Omental fat pad (tissue), 4 donors: ENCODE results near the gene MED22. TPM values are rescaled to one million over a fixed set of nuclear protein-coding genes. Genes with fewer than 3 reads are reported as not detected.

ENCODE experiments used
- ATAC-seq: fragments of 150-250 bp; one replicate; pipeline ENCODE4 v1.9.1; 2016; ENCODE audit warnings: mild to moderate bottlenecking, moderate library complexity; ENCODE audit not compliant: low FRiP score
- DNase-seq: peaks from one replicate; pipeline ENCODE4 v3.0.0-alpha.2; 2019; ENCODE audit warnings: low spot score
- CTCF ChIP-seq, 3 donors: fragments of 450-650 bp; IDR thresholded peaks; one replicate each; pipeline ENCODE4 v1.5.1; 2016 to 2017; ENCODE audit warnings: antibody characterized with exemption in 3 of 3, mild to moderate bottlenecking in 3 of 3, moderate library complexity in 2 of 3
- small RNA-seq: library from RNA; depleted of rRNA; stranded (forward); fragments of <200 nt; gene quantifications from one replicate; pipeline ENCODE3, GENCODE V24; 2016
- total RNA-seq, 4 donors: library from RNA; depleted of rRNA; stranded (reverse); fragments of >200 nt; gene quantifications; one replicate each; pipeline ENCODE4 v1.1.0, GENCODE V29; 2016

The MED22 gene
- total RNA-seq, 4 donors from 2014 or later = 20.0 to 29.1 (median 24.5) TPM

GRCh38 chr9:133294257-133294656, 53.7 kb downstream of the MED22 start:
- DNase-seq (no peak), ATAC-seq (no peak)
- no peak for TF ChIP-seq CTCF (IDR thresholded peaks at IDR 0.05)

GRCh38 chr9:133290751-133291302, 57.1 kb downstream of the MED22 start:
- no peak for TF ChIP-seq CTCF (IDR thresholded peaks at IDR 0.05)
- no peak for DNase-seq
- ATAC-seq = no peak

Small RNA genes within 50 kb of the gene (small RNA-seq; reads per million reads assigned to genes)
- gene RF00019 (not detected), gene SNORD24 (not detected), gene SNORD36A (not detected), gene SNORD36B (not detected), gene SNORD36C (not detected)

Other genes with a start within 250 kb of the MED22 start
- 100 to 1,000 TPM in 1 of 4 donors, 10 to 100 TPM in 3; 33.9 to 177 (median 68.9) TPM for gene RALGDS, start 226.9 kb downstream of the MED22 start, total RNA-seq
- 10 to 100 TPM; 23.4 to 29.1 (median 26.9) TPM for gene GBGT1, start 184.2 kb downstream of the MED22 start, total RNA-seq
- not detected for gene OBP2B, start 138.9 kb downstream of the MED22 start, total RNA-seq
- gene ABO, start 72.9 kb downstream of the MED22 start, total RNA-seq = 1 to 10 TPM; 1.8 to 7.3 (median 4.0) TPM
- 10 to 100 TPM; 10.5 to 47.8 (median 14.5) TPM for gene SURF6, start 11.9 kb downstream of the MED22 start, total RNA-seq
- 1,000 to 10,000 TPM; 1,813 to 2,244 (median 1,961) TPM for gene RPL7A, start 87 bp upstream of the MED22 start, total RNA-seq
- gene SURF1, start 8.4 kb upstream of the MED22 start, total RNA-seq = 10 to 100 TPM; 30.3 to 47.1 (median 41.1) TPM
- 10 to 100 TPM in 3 of 4 donors, 1 to 10 TPM in 1; 8.4 to 25.5 (median 13.4) TPM for gene SURF2, start 8.4 kb upstream of the MED22 start, total RNA-seq
- 100 to 1,000 TPM; 141 to 266 (median 230) TPM for gene SURF4, start 27.9 kb upstream of the MED22 start, total RNA-seq
- not detected for gene STKLD1, start 28.2 kb upstream of the MED22 start, total RNA-seq
- 10 to 100 TPM; 11.5 to 18.1 (median 15.4) TPM for gene REXO4, start 69.9 kb upstream of the MED22 start, total RNA-seq
- 1 to 10 TPM; 1.1 to 3.0 (median 1.2) TPM for gene ADAMTS13, start 74.2 kb upstream of the MED22 start, total RNA-seq
- 1 to 10 TPM; 2.7 to 6.9 (median 4.8) TPM for gene CACFD1, start 111.8 kb upstream of the MED22 start, total RNA-seq
- 1 to 10 TPM; 2.1 to 4.9 (median 4.1) TPM for gene SLC2A6, start 131.0 kb upstream of the MED22 start, total RNA-seq
- not detected for gene MYMK, start 176.8 kb upstream of the MED22 start, total RNA-seq
- 1 to 10 TPM in 3 of 4 donors, under 1 TPM in 1; 0.63 to 4.7 (median 1.4) TPM for gene ADAMTSL2, start 186.6 kb upstream of the MED22 start, total RNA-seq